ENCODE results near the gene LY6G6F.

The LY6G6F gene

DNA sequence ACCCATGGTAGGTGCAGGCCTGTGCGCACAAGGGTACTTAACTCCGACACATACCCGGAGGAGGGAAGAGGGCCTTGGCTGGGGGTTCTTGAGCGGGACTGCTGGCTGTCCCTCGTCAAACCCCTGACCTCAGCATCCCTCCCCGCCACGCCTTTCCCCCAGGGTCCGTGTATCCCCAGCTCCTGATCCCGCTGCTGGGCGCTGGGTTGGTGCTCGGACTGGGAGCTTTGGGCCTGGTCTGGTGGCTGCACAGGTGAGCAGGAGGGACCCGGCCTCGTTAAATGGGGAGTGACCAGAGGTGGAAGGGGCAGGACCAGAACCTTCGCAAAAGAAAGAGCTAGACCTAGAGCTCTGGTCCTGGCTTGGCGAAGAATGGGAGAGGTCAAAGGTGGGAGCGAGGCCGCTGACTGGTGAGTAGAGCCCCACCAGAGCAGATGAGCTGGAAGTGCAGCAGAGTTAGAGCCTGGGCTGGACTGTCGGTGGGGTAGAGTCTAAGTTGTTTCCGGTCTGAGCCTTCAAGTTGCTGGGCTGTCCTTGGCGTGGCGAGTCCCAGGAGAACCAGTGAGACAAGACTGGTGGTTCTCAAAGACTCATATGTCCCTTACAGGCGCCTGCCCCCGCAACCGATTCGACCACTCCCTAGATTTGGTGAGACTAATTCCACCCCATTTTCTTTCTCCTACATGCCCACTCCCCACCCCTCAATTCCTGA, 17.5 kb downstream of the LY6G6F start:
- H3K4me1 ChIP-seq (ENCODE audit: insufficient read depth, low read length, severe bottlenecking), result peaks cover 28% of the 10 kb centered on the region
- no peaks in the 10 kb centered on the region for H3K9me3 ChIP-seq (ENCODE audit: low read length)
- H2AFZ ChIP-seq (ENCODE audit: low read length), result no peak overlapping the region
- H3K4me3 ChIP-seq (ENCODE audit: low read depth, low read length, poor library complexity, severe bottlenecking), result no peak overlapping the region
- H3K27me3 ChIP-seq (ENCODE audit: insufficient read depth, low read length), result 0 out of 2 replicates have a peak, but pooled peaks cover 3% of the 10 kb centered on the region
- TF ChIP-seq CTCF (IDR thresholded peaks at IDR 0.05; ENCODE audit: low read length) (no peak), EZH2 (IDR thresholded peaks at IDR 0.05; ENCODE audit: borderline replicate concordance, low read length) (no peak)
- H3F3A ChIP-seq (ENCODE audit: insufficient read depth, low read length), result peaks cover 5% of the 10 kb centered on the region; the same call in 1 of the 2 replicates
- H3K79me2 ChIP-seq (ENCODE audit: insufficient read depth, low read length), result no peaks in the 10 kb centered on the region
- no peaks in the 10 kb centered on the region for H3K9me2 ChIP-seq (ENCODE audit: low read depth, low read length)
- peaks cover 8% of the 10 kb centered on the region; the same call in 1 of the 2 replicates for H3K36me3 ChIP-seq (ENCODE audit: insufficient read depth, low read length)
- H3K27ac ChIP-seq (ENCODE audit: low read depth, low read length, poor library complexity, severe bottlenecking), result no peak overlapping the region
- no peaks in the 10 kb centered on the region for H4K20me1 ChIP-seq (ENCODE audit: insufficient read depth, low read length)
- no peak overlapping the region for H3K9ac ChIP-seq (ENCODE audit: low read length)
- no peak overlapping the region for H3K4me2 ChIP-seq (ENCODE audit: low read length)

- Histone ChIP-seq H3K9me3 (ENCODE audit: low read length) (no peaks in the 10 kb centered on the region), H3K9ac (ENCODE audit: low read length) (no peak overlapping the region), H3K36me3 (ENCODE audit: insufficient read depth, low read length) (peaks cover 13% of the 10 kb centered on the region), H3K9me2 (ENCODE audit: low read depth, low read length) (no peaks in the 10 kb centered on the region), H3K4me2 (ENCODE audit: low read length) (no peak overlapping the region), H3K4me3 (ENCODE audit: low read depth, low read length, poor library complexity, severe bottlenecking) (no peak overlapping the region), H3K27ac (ENCODE audit: low read depth, low read length, poor library complexity, severe bottlenecking) (no peak overlapping the region), H4K20me1 (ENCODE audit: insufficient read depth, low read length) (no peaks in the 10 kb centered on the region), H3K27me3 (ENCODE audit: insufficient read depth, low read length) (0 out of 2 replicates have a peak, but pooled peaks cover under 1% of the 10 kb centered on the region), H3K4me1 (ENCODE audit: insufficient read depth, low read length, severe bottlenecking) (peaks cover 35% of the 10 kb centered on the region), H3F3A (ENCODE audit: insufficient read depth, low read length) (peaks cover 11% of the 10 kb centered on the region), H2AFZ (ENCODE audit: low read length) (no peak overlapping the region), H3K79me2 (ENCODE audit: insufficient read depth, low read length) (no peaks in the 10 kb centered on the region)
- no peak for TF ChIP-seq EZH2 (IDR thresholded peaks at IDR 0.05; ENCODE audit: borderline replicate concordance, low read length)
- no peak for TF ChIP-seq CTCF (IDR thresholded peaks at IDR 0.05; ENCODE audit: low read length)
Observed at GRCh38 chr6:31725502-31726350, 19.1 kb downstream of the LY6G6F start.

DNA sequence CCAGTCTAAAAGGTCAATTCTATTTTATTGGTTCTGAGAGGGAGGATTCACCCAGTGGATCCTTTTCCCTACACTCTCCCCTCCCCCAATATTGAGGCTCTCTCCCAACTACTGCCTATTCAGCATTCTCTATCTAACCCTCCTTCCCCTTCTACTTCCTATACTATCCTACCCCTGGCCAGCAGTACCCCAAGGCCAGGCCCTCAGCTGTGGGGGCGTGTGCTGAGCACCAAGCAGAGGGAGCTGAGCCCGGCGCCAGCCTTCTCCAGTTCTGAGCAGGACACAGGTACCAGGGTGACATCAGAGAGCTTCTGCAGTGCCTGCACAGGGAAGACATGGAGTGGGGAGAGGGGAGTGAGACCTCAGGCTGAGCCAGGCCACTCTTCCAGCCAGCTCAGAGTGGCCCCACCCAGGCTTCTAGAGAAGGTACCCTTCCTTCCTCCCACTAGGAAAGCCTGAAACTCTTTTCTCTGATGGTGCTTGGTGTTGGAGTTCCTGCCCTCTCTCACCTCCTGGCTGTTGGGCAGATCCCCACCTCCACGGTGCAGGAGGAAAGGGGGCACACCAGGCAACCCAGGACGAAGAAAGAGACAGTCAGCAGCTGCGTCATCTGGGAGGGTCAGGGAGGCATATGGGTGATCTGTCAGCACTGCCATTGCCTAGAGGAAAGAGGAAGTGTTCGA, 20.5 kb downstream of the LY6G6F start:
- peak overlapping the region; percentile 32; the same call in 1 of the 2 replicates for H3K9ac ChIP-seq (ENCODE audit: low read length)
- peaks cover 25% of the 10 kb centered on the region for H3K36me3 ChIP-seq (ENCODE audit: insufficient read depth, low read length)
- H4K20me1 ChIP-seq (ENCODE audit: insufficient read depth, low read length), result no peaks in the 10 kb centered on the region
- peaks cover 13% of the 10 kb centered on the region for H3F3A ChIP-seq (ENCODE audit: insufficient read depth, low read length)
- H3K79me2 ChIP-seq (ENCODE audit: insufficient read depth, low read length), result no peaks in the 10 kb centered on the region
- no peaks in the 10 kb centered on the region for H3K9me2 ChIP-seq (ENCODE audit: low read depth, low read length)
- no peak for TF ChIP-seq EZH2 (IDR thresholded peaks at IDR 0.05; ENCODE audit: borderline replicate concordance, low read length)
- no peak for TF ChIP-seq CTCF (IDR thresholded peaks at IDR 0.05; ENCODE audit: low read length)
- no peaks in the 10 kb centered on the region for H3K9me3 ChIP-seq (ENCODE audit: low read length)
- peak overlapping the region; percentile 93 for H3K27ac ChIP-seq (ENCODE audit: low read depth, low read length, poor library complexity, severe bottlenecking)
- peak overlapping the region; percentile 1 for H3K4me3 ChIP-seq (ENCODE audit: low read depth, low read length, poor library complexity, severe bottlenecking)
- H3K4me1 ChIP-seq (ENCODE audit: insufficient read depth, low read length, severe bottlenecking), result peaks cover 35% of the 10 kb centered on the region
- H3K4me2 ChIP-seq (ENCODE audit: low read length), result peak overlapping the region; percentile 42
- H3K27me3 ChIP-seq (ENCODE audit: insufficient read depth, low read length), result no peaks in the 10 kb centered on the region
- H2AFZ ChIP-seq (ENCODE audit: low read length), result no peak overlapping the region

All from OCI-LY1 (cell line).